WTC11 (cell line): ENCODE results near the gene FBH1. TPM values are rescaled to one million over a fixed set of nuclear protein-coding genes. Genes with fewer than 3 reads are reported as not detected.

Experiments
- ATAC-seq: fragments of 200-7000 bp; cut with Tn5 transposase; 2 replicates; pipeline ENCODE4 v1.10.0; 2021; ENCODE audit warnings: mild to moderate bottlenecking, moderate library complexity
- CTCF ChIA-PET: fragments of 300-600 bp; sonication (Branson Sonifier 250); formaldehyde crosslinking; loops from one replicate; lab custom pipeline; 2021; ENCODE audit warnings: antibody characterized with exemption; lab: Charles Lee
- POLR2A ChIA-PET: fragments of 350-600 bp; sonication (Branson Sonifier 250); formaldehyde crosslinking; loops from one replicate; lab custom pipeline; 2021; ENCODE audit warnings: antibody characterized with exemption; lab: Charles Lee
- DNase-seq: peaks from one replicate; pipeline ENCODE4 v3.0.0; 2021; ENCODE audit warnings: low spot score
- H3K27ac Mint-ChIP-seq: 2 replicates; pipeline ENCODE4 v1.8.0; 2021; ENCODE audit warnings: mixed read lengths
- H3K27me3 Mint-ChIP-seq: 2 replicates; pipeline ENCODE4 v1.8.0; 2021; ENCODE audit warnings: low read depth, mild to moderate bottlenecking, moderate library complexity, mixed read lengths
- H3K36me3 Mint-ChIP-seq: 2 replicates; pipeline ENCODE4 v1.8.0; 2021; ENCODE audit warnings: mixed read lengths
- H3K4me1 Mint-ChIP-seq: 2 replicates; pipeline ENCODE4 v1.8.0; 2022; ENCODE audit warnings: mixed read lengths
- H3K4me3 Mint-ChIP-seq: 2 replicates; pipeline ENCODE4 v1.8.0; 2021; ENCODE audit warnings: mild to moderate bottlenecking, moderate library complexity, mixed read lengths
- H3K9me3 Mint-ChIP-seq: 2 replicates; pipeline ENCODE4 v1.8.0; 2021; ENCODE audit warnings: mixed read lengths
- ETV6 ChIP-seq: sonication (generic); formaldehyde crosslinking; IDR thresholded peaks from 2 replicates; pipeline ENCODE4 v1.8.1; 2022; ENCODE audit warnings: mild to moderate bottlenecking, missing genetic modification reagents
- NFE2L1 ChIP-seq: sonication (generic); formaldehyde crosslinking; IDR thresholded peaks from 2 replicates; pipeline ENCODE4 v1.8.1; 2023; ENCODE audit warnings: missing genetic modification reagents
- SMAD4 ChIP-seq: sonication (generic); formaldehyde crosslinking; IDR thresholded peaks from 2 replicates; pipeline ENCODE4 v1.8.0; 2022; ENCODE audit warnings: mild to moderate bottlenecking, missing genetic modification reagents
- SOX15 ChIP-seq: fragments of 250-450 bp; sonication (Bioruptor Pico); IDR thresholded peaks from 2 replicates; pipeline ENCODE4 v1.9.0; 2021; ENCODE audit warnings: mild to moderate bottlenecking
- ZNF138 ChIP-seq: sonication (generic); formaldehyde crosslinking; conservative IDR thresholded peaks from 2 replicates; pipeline ENCODE4 v1.8.1; 2022; ENCODE audit warnings: mild to moderate bottlenecking, moderate library complexity, missing genetic modification reagents
- ZNF232 ChIP-seq: sonication (generic); formaldehyde crosslinking; IDR thresholded peaks from 2 replicates; pipeline ENCODE4 v1.8.0; 2022; ENCODE audit warnings: mild to moderate bottlenecking, missing genetic modification reagents
- ZNF263 ChIP-seq: sonication (generic); formaldehyde crosslinking; IDR thresholded peaks from 2 replicates; pipeline ENCODE4 v1.8.1; 2022; ENCODE audit warnings: low read depth, mild to moderate bottlenecking, moderate library complexity, missing genetic modification reagents
- ZNF416 ChIP-seq: fragments of 250-450 bp; sonication (Bioruptor Pico); IDR thresholded peaks from 2 replicates; pipeline ENCODE4 v1.9.0; 2021; ENCODE audit warnings: mild to moderate bottlenecking, inconsistent platforms
- ZNF423 ChIP-seq: fragments of 250-450 bp; sonication (Bioruptor Pico); IDR thresholded peaks from 2 replicates; pipeline ENCODE4 v2.1.2; 2022; ENCODE audit warnings: mild to moderate bottlenecking, moderate library complexity
- total RNA-seq: library from RNA; stranded (reverse); gene quantifications from 3 replicates; pipeline ENCODE4 v1.2.3, GENCODE V29; 2021
- TF ChIP-seq, protein P1 (sequence below): sonication (generic); formaldehyde crosslinking; IDR thresholded peaks from 2 replicates; pipeline ENCODE4 v1.8.1; 2022; ENCODE audit warnings: missing genetic modification reagents, borderline replicate concordance
- TF ChIP-seq, protein P2 (sequence below): sonication (generic); formaldehyde crosslinking; IDR thresholded peaks from 2 replicates; pipeline ENCODE4 v1.8.1; 2023; ENCODE audit warnings: mild to moderate bottlenecking, moderate library complexity, missing genetic modification reagents
- TF ChIP-seq, protein P3 (sequence below): sonication (generic); formaldehyde crosslinking; conservative IDR thresholded peaks from 2 replicates; pipeline ENCODE4 v1.8.1; 2022; ENCODE audit warnings: mild to moderate bottlenecking, missing genetic modification reagents
- TF ChIP-seq, protein P4 (sequence below): sonication (generic); formaldehyde crosslinking; conservative IDR thresholded peaks from 2 replicates; pipeline ENCODE4 v1.8.1; 2023; ENCODE audit warnings: mild to moderate bottlenecking, low read depth, missing genetic modification reagents, moderate library complexity
- TF ChIP-seq, protein P5 (sequence below): sonication (generic); formaldehyde crosslinking; IDR thresholded peaks from 2 replicates; pipeline ENCODE4 v1.8.1; 2022; ENCODE audit warnings: low read depth, missing genetic modification reagents, borderline replicate concordance

Gene FBH1
- total RNA-seq, 1 experiment from 2014 or later: 66.8 TPM

GRCh38 chr10:5932345-5932744 lies 42.3 kb downstream of the FBH1 start (continued):
- TF ChIP-seq, protein P1, sequence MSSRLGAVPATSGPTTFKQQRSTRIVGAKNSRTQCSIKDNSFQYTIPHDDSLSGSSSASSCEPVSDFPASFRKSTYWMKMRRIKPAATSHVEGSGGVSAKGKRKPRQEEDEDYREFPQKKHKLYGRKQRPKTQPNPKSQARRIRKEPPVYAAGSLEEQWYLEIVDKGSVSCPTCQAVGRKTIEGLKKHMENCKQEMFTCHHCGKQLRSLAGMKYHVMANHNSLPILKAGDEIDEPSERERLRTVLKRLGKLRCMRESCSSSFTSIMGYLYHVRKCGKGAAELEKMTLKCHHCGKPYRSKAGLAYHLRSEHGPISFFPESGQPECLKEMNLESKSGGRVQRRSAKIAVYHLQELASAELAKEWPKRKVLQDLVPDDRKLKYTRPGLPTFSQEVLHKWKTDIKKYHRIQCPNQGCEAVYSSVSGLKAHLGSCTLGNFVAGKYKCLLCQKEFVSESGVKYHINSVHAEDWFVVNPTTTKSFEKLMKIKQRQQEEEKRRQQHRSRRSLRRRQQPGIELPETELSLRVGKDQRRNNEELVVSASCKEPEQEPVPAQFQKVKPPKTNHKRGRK (CRISPR knock-in tag): no peak
- TF ChIP-seq, protein P2, sequence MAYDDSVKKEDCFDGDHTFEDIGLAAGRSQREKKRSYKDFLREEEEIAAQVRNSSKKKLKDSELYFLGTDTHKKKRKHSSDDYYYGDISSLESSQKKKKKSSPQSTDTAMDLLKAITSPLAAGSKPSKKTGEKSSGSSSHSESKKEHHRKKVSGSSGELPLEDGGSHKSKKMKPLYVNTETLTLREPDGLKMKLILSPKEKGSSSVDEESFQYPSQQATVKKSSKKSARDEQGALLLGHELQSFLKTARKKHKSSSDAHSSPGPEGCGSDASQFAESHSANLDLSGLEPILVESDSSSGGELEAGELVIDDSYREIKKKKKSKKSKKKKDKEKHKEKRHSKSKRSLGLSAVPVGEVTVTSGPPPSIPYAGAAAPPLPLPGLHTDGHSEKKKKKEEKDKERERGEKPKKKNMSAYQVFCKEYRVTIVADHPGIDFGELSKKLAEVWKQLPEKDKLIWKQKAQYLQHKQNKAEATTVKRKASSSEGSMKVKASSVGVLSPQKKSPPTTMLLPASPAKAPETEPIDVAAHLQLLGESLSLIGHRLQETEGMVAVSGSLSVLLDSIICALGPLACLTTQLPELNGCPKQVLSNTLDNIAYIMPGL: no peak
- TF ChIP-seq SOX15 (CRISPR knock-in tag) (no peak), NFE2L1 (no peak), ZNF416 (CRISPR knock-in tag) (no peak), SMAD4 (CRISPR knock-in tag) (no peak), ZNF138 (CRISPR knock-in tag) (no peak)
- TF ChIP-seq, protein P3, sequence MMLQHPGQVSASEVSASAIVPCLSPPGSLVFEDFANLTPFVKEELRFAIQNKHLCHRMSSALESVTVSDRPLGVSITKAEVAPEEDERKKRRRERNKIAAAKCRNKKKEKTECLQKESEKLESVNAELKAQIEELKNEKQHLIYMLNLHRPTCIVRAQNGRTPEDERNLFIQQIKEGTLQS: no peak
- TF ChIP-seq, protein P4, sequence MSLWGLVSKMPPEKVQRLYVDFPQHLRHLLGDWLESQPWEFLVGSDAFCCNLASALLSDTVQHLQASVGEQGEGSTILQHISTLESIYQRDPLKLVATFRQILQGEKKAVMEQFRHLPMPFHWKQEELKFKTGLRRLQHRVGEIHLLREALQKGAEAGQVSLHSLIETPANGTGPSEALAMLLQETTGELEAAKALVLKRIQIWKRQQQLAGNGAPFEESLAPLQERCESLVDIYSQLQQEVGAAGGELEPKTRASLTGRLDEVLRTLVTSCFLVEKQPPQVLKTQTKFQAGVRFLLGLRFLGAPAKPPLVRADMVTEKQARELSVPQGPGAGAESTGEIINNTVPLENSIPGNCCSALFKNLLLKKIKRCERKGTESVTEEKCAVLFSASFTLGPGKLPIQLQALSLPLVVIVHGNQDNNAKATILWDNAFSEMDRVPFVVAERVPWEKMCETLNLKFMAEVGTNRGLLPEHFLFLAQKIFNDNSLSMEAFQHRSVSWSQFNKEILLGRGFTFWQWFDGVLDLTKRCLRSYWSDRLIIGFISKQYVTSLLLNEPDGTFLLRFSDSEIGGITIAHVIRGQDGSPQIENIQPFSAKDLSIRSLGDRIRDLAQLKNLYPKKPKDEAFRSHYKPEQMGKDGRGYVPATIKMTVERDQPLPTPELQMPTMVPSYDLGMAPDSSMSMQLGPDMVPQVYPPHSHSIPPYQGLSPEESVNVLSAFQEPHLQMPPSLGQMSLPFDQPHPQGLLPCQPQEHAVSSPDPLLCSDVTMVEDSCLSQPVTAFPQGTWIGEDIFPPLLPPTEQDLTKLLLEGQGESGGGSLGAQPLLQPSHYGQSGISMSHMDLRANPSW (CRISPR knock-in tag): no peak

GRCh38 chr10:5933909-5934546 lies 44.0 kb downstream of the FBH1 start:
- Mint-ChIP-seq H3K4me3 (no peak overlapping the region), H3K9me3 (no peaks in the 10 kb centered on the region), H3K27me3 (no peaks in the 10 kb centered on the region), H3K36me3 (peaks cover 64% of the 10 kb centered on the region), H3K27ac (no peak overlapping the region), H3K4me1 (no peaks in the 10 kb centered on the region)
- POLR2A ChIA-PET: interaction anchor here (0.6 kb wide), 1 partner anchor 64 kb away, joined by 5 read pairs; no protein-coding TSS in a partner anchor
- DNase-seq (no peak), ATAC-seq (no peak)
- CTCF ChIA-PET: no interaction called here
- TF ChIP-seq, protein P5, sequence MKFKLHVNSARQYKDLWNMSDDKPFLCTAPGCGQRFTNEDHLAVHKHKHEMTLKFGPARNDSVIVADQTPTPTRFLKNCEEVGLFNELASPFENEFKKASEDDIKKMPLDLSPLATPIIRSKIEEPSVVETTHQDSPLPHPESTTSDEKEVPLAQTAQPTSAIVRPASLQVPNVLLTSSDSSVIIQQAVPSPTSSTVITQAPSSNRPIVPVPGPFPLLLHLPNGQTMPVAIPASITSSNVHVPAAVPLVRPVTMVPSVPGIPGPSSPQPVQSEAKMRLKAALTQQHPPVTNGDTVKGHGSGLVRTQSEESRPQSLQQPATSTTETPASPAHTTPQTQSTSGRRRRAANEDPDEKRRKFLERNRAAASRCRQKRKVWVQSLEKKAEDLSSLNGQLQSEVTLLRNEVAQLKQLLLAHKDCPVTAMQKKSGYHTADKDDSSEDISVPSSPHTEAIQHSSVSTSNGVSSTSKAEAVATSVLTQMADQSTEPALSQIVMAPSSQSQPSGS (CRISPR knock-in tag): no peak
- no peak for TF ChIP-seq ZNF423 (CRISPR knock-in tag)

GRCh38 chr10:5935628-5936027 lies 45.6 kb downstream of the FBH1 start:
- POLR2A ChIA-PET: interaction anchor here (0.9 kb wide), 1 partner anchor 8 kb away, joined by 3 read pairs; no protein-coding TSS in a partner anchor
- DNase-seq (no peak), ATAC-seq (no peak)
- H3K36me3 Mint-ChIP-seq: peaks cover 50% of the 10 kb centered on the region
- no peak overlapping the region for H3K27ac Mint-ChIP-seq
- CTCF ChIA-PET: no interaction called here
- no peaks in the 10 kb centered on the region for H3K27me3 Mint-ChIP-seq
- no peaks in the 10 kb centered on the region for H3K9me3 Mint-ChIP-seq
- TF ChIP-seq ZNF263 (CRISPR knock-in tag) (no peak), ZNF232 (CRISPR knock-in tag) (no peak), ETV6 (CRISPR knock-in tag) (no peak)
- no peaks in the 10 kb centered on the region for H3K4me1 Mint-ChIP-seq
- no peak overlapping the region for H3K4me3 Mint-ChIP-seq
